Heart right ventricle (tissue), 16 donors: ENCODE results near the gene MRPL21. TPM values are rescaled to one million over a fixed set of nuclear protein-coding genes. Genes with fewer than 3 reads are reported as not detected.

Experiments used
- ATAC-seq, 8 donors: fragments of 200-7000 bp; cut with Tn5 transposase; one replicate each; pipeline ENCODE4 v1.9.1; 2020; ENCODE audit warnings: mild to moderate bottlenecking in 8 of 8, moderate library complexity in 8 of 8, moderate number of reproducible peaks in 1 of 8
- DNase-seq, 2 donors: peaks; one replicate each; pipeline ENCODE4 v3.0.0-alpha.2; 2020
- H3K27ac ChIP-seq, 10 donors: fragments of 200-600 bp; sonication (generic) in 2 of 10; one replicate each; pipeline versions ENCODE4 v1.5.0 to v1.8.0; 2020 to 2022; ENCODE audit warnings: mild to moderate bottlenecking in 3 of 10
- H3K27me3 ChIP-seq, 7 donors: fragments of 200-600 bp; one replicate each; pipeline ENCODE4 v1.8.0; 2021 to 2022; ENCODE audit warnings: mild to moderate bottlenecking in 2 of 7
- H3K36me3 ChIP-seq, 9 donors: fragments of 200-600 bp; sonication (generic) in 1 of 9; one replicate each; pipeline versions ENCODE4 v1.5.0 to v1.8.0; 2020 to 2022; ENCODE audit warnings: mild to moderate bottlenecking in 2 of 9
- H3K4me1 ChIP-seq, 9 donors: fragments of 200-600 bp; sonication (generic) in 1 of 9; one replicate each; pipeline versions ENCODE4 v1.5.0 to v1.8.0; 2020 to 2022; ENCODE audit warnings: mild to moderate bottlenecking in 4 of 9
- H3K4me3 ChIP-seq, 10 donors: fragments of 200-600 bp; sonication (generic) in 2 of 10; one replicate each; pipeline versions ENCODE4 v1.5.0 to v1.8.0; 2020 to 2022; ENCODE audit warnings: mild to moderate bottlenecking in 7 of 10, moderate library complexity in 2 of 10
- H3K9me3 ChIP-seq, 11 donors: fragments of 200-600 bp in 10 of 11; sonication (generic) in 2 of 11; one replicate each; pipeline versions ENCODE4 v1.5.0 to v1.8.0; 2013 to 2022; ENCODE audit warnings: mild to moderate bottlenecking in 2 of 11, control low read depth in 1 of 11, moderate library complexity in 1 of 11
- CTCF ChIP-seq, 9 donors: fragments of 200-600 bp; sonication (generic) in 2 of 9; IDR thresholded peaks; one replicate each; pipeline versions ENCODE4 v1.5.0 to v1.8.0; 2021 to 2022; ENCODE audit warnings: antibody characterized with exemption in 9 of 9, mild to moderate bottlenecking in 5 of 9, moderate library complexity in 1 of 9
- WGBS, 2 donors: extraction: QIAGEN DNeasy Blood & Tissue Kit; methylation state at CpG; one replicate each; pipeline ENCODE4 v1.1.7; 2013; ENCODE audit warnings: inconsistent platforms in 1 of 2; 5-methylcytosine and 5-hydroxymethylcytosine counted together
- intact Hi-C, 10 donors: fragments of 100-400 bp; cut with DNase I; formaldehyde crosslinking; loops; one replicate each; pipeline versions ENCODE4 v1.11.1 to v1.14.2; 2022
- polyA plus RNA-seq, 2 donors: library from polyadenylated mRNA; stranded (reverse); fragments of 200-250 nt; gene quantifications; one replicate each; pipeline ENCODE4 v1.2.3, GENCODE V29; 2013
- total RNA-seq, 10 donors: library from RNA; stranded (reverse); fragmentation: NEBNext Ultra II Directional in 3 of 10; extraction: Animal tissue kit (Norgen Biotek cat#: 25700) in 3 of 10; gene quantifications; one replicate each; pipeline versions ENCODE4 v1.2.1 to v1.2.4, GENCODE V29; 2021 to 2023
- donor health status: Arrhythmogenic right ventricular cardiomyopathy.
- donor health status: ischemic (EF 13 %, LVEDD 7.1; RV severe dilation, severe dysfunction).
- donor health status: healthy with polysubstance abuse.
- donor health status: DM: no; HTN: yes; CAD: no.
- donor health status: DM: no; HTN: no; CAD: no.
- donor health status: ischemic (EF 25% LVEDD 6.9; RV normal size, moderate dysfunction).
- donor health status: ischemic (EF 25% LVEDD 5.7; RV mildly dilated, moderate dysfunction).
- donor health status: healthy.
- donor health status: DM: yes; HTN: yes; CAD: no.
- donor health status: Ischemic cardiomyopathy.
- donor health status: ischemic (EF 35%, LVEDD 5.7; RV mildly dilated, moderate dysfunction).
- donor health status: nonischemic (EF 11% LVEDD 7.7; RV severe dilation, severe dysfunction).
- donor health status: DM: yes; HTN: yes; CAD: no.
- donor health status: PGD.
- donor health status: ischemic (EF 29% LVEDD 5.4; RV normal size, mild dysfunction).
- donor health status: nonischemic (EF 23%, LVEDD 6.1; RV moderate dilation, normal function).

Gene MRPL21
- total and polyA plus RNA-seq, 12 donors, result 63.2 to 186 (median 106) TPM

GRCh38 chr11:68929135-68929534, 25.5 kb upstream of the MRPL21 start:
- H3K36me3 ChIP-seq, result peaks cover 0 to 89% (median 52%) of the 10 kb centered on the region in 9 donors
- intact Hi-C loops, result loop anchor here in 8 of 10 donors (5.0 to 10.0 kb wide), 3 partner anchors 113 to 156 kb away; partner anchors contain the start of gene TPCN2 (in 6 of the 8)
- DNase-seq, result no peak
- WGBS, 2 donors, result 95 to 96% methylated on average over 20 of the region's 20 CpGs
- TF ChIP-seq CTCF (IDR thresholded peaks at IDR 0.05), result no peak
- H3K27ac ChIP-seq, result peak overlapping the region in 9 of 10 donors; percentile 14 to 82 (median 49)
- no peaks in the 10 kb centered on the region for H3K27me3 ChIP-seq
- ATAC-seq, result no peak
- H3K4me3 ChIP-seq, result no peak overlapping the region
- H3K4me1 ChIP-seq, result peaks cover 13 to 40% (median 30%) of the 10 kb centered on the region in 9 donors
- peaks cover 0 to 29% (median 13%) of the 10 kb centered on the region in 11 donors for H3K9me3 ChIP-seq

DNA sequence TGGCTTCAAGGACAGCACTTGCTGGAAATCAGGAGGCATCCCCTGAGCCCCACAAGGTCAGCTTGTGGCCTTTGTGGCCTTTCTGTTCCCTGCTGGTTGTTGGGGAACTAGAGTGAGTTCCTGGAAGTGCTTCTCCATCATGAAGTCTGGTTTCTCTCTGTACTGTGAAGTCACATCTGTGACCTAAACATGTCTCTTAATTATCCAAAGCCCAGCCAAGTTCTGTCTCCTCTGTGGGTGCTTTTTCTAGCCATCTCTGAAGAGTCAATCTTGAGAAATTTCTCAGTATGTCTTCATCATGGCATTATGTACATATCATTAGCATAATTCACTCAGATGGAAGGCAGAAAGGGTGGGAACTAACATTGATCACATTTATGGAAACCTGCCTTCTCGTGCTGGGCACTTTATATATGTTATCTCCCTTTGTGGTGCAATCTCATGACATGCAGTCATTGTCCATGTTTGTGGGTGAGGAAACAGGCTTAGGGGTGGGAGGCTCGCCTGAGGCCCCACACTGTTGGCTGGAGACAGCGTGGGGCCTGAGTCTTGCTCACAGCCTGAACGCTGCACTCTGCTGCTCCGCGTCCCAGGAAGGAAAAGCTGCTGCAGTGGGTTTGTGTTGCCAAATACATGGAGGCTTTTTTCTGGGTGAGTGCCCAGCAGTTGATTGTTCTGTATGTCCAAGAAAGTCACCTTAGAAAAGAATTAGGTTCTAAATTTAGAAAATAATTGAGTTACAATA, 24.7 kb upstream of the MRPL21 start:
- peak; percentile 44 to 79 (median 59) for ATAC-seq
- no peak for TF ChIP-seq CTCF (IDR thresholded peaks at IDR 0.05)
- Histone ChIP-seq H3K4me3 (no peak overlapping the region), H3K27me3 (no peaks in the 10 kb centered on the region), H3K9me3 (peaks cover 0 to 29% (median 13%) of the 10 kb centered on the region in 11 donors), H3K36me3 (peaks cover 0 to 89% (median 50%) of the 10 kb centered on the region in 9 donors), H3K4me1 (peaks cover 13 to 40% (median 30%) of the 10 kb centered on the region in 9 donors), H3K27ac (peak overlapping the region in 9 of 10 donors; percentile 28 to 82 (median 49))
- peak in 1 of 2 donors; percentile 52 for DNase-seq
- intact Hi-C loops, result loop anchor here in 8 of 10 donors (5.0 to 10.0 kb wide), 3 partner anchors 114 to 156 kb away; partner anchors contain the start of gene TPCN2 (in 6 of the 8)
- 37 to 43% methylated on average over 6 of the region's 6 CpGs for WGBS, 2 donors

- Histone ChIP-seq H3K27me3 (no peaks in the 10 kb centered on the region), H3K27ac (peak overlapping the region in 9 of 10 donors; percentile 28 to 82 (median 49)), H3K4me1 (peaks cover 13 to 40% (median 30%) of the 10 kb centered on the region in 9 donors), H3K4me3 (no peak overlapping the region), H3K9me3 (peaks cover 0 to 29% (median 13%) of the 10 kb centered on the region in 11 donors), H3K36me3 (peaks cover 0 to 89% (median 50%) of the 10 kb centered on the region in 9 donors)
- no peak for DNase-seq
- peak in 7 of 8 donors; percentile 4 to 59 (median 49) for ATAC-seq
- no peak for TF ChIP-seq CTCF (IDR thresholded peaks at IDR 0.05)
- intact Hi-C loops, result loop anchor here in 8 of 10 donors (5.0 to 10.0 kb wide), 3 partner anchors 115 to 157 kb away; partner anchors contain the start of gene TPCN2 (in 6 of the 8)
- WGBS, 2 donors, result 29 to 36% methylated on average over 12 of the region's 12 CpGs
These were observed 23.9 kb upstream of the MRPL21 start for GRCh38 chr11:68927280-68928135.

DNA sequence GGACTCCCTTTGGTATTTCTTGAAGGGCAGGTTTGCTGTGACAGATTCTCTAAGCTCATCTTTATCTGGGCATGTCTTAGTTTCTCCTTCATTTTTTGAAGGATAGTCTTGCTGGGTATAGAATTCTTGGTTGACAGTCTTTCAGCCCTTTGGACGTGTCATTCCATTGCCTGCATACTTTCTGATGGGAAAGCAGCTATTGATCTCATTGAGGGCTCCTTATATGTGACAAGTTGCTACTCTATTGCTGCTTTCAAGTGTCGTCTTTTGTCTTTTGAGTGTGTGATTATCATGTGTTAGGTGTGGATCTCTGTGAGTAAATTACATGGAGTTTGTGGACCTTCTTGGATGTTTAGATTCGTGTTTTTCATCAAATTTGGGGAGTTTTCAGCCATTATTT, 22.0 kb upstream of the MRPL21 start:
- H3K27ac ChIP-seq, result no peak overlapping the region
- no peak overlapping the region for H3K4me3 ChIP-seq
- H3K36me3 ChIP-seq, result peaks cover 0 to 93% (median 52%) of the 10 kb centered on the region in 9 donors
- H3K4me1 ChIP-seq, result peaks cover 13 to 39% (median 30%) of the 10 kb centered on the region in 9 donors
- DNase-seq (no peak), ATAC-seq (no peak)
- 79 to 98% methylated on average over 3 of the region's 3 CpGs for WGBS, 2 donors
- intact Hi-C loops, result loop anchor here in 8 of 10 donors (5.0 to 10.0 kb wide), 3 partner anchors 117 to 159 kb away; partner anchors contain the start of gene TPCN2 (in 6 of the 8)
- peaks cover 0 to 29% (median 13%) of the 10 kb centered on the region in 11 donors for H3K9me3 ChIP-seq
- TF ChIP-seq CTCF (IDR thresholded peaks at IDR 0.05), result no peak
- H3K27me3 ChIP-seq, result no peaks in the 10 kb centered on the region
